Type B pancreatic cell (in vitro differentiated cells): ENCODE data around the gene NEO1. TPM values are rescaled to one million over a fixed set of nuclear protein-coding genes. Genes with fewer than 3 reads are reported as not detected.

ENCODE experiments used
- DNase-seq: peaks from one replicate; pipeline ENCODE4 v3.0.0; 2021; ENCODE audit warnings: mixed read lengths; ENCODE audit not compliant: unreplicated experiment; ENCODE audit errors: extremely low spot score
- H3K27ac Mint-ChIP-seq: 2 replicates; pipeline ENCODE4 v1.8.0; 2021; ENCODE audit warnings: mild to moderate bottlenecking, mixed read lengths
- H3K27me3 Mint-ChIP-seq: 2 replicates; pipeline ENCODE4 v1.8.0; 2021; ENCODE audit warnings: mixed read lengths
- H3K36me3 Mint-ChIP-seq: 2 replicates; pipeline ENCODE4 v1.8.0; 2021; ENCODE audit warnings: mixed read lengths
- H3K4me1 Mint-ChIP-seq: one replicate; pipeline ENCODE4 v1.8.0; 2021; ENCODE audit warnings: mixed read lengths; ENCODE audit not compliant: unreplicated experiment
- H3K4me3 Mint-ChIP-seq: 2 replicates; pipeline ENCODE4 v1.8.0; 2021; ENCODE audit warnings: mild to moderate bottlenecking, mixed read lengths
- H3K9me3 Mint-ChIP-seq: 2 replicates; pipeline ENCODE4 v1.8.0; 2021; ENCODE audit warnings: mixed read lengths
- total RNA-seq: library from RNA; stranded (reverse); gene quantifications from 2 replicates; pipeline ENCODE4 v1.2.1, GENCODE V29; 2021; ENCODE audit warnings: low replicate concordance
- TF ChIP-seq, protein P1 (sequence below): fragments of 200-600 bp; sonication (generic); conservative IDR thresholded peaks from 2 replicates; pipeline ENCODE4 v1.5.0; 2021; ENCODE audit warnings: antibody characterized with exemption, mild to moderate bottlenecking

The NEO1 gene
- total RNA-seq, 1 donor from 2014 or later = 94.7 TPM

DNA sequence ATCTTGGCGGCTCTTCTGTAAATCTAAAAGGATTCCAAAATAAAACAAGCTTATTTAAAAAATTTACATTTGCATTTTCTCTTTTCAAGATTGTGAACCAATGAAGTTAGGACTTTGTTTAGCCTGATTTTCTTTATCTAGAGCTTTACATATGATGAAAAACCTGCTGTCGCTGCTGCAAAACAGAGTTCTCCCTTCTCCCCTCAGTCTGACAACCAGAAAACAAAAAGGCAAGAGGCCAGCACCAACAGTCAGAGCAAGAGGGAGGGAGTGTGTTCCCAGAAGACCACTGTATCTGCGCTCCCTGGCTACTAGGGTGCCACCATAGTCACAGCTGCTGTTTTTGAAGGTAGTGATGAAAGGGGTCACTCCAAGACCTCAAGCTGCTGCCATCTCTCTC is 33.1 kb upstream of the NEO1 start:
- Mint-ChIP-seq H3K27me3 (no peaks in the 10 kb centered on the region), H3K27ac (no peak overlapping the region), H3K4me3 (no peak overlapping the region), H3K4me1 (peaks cover 42% of the 10 kb centered on the region), H3K36me3 (no peaks in the 10 kb centered on the region), H3K9me3 (no peaks in the 10 kb centered on the region)
- TF ChIP-seq, protein P1, sequence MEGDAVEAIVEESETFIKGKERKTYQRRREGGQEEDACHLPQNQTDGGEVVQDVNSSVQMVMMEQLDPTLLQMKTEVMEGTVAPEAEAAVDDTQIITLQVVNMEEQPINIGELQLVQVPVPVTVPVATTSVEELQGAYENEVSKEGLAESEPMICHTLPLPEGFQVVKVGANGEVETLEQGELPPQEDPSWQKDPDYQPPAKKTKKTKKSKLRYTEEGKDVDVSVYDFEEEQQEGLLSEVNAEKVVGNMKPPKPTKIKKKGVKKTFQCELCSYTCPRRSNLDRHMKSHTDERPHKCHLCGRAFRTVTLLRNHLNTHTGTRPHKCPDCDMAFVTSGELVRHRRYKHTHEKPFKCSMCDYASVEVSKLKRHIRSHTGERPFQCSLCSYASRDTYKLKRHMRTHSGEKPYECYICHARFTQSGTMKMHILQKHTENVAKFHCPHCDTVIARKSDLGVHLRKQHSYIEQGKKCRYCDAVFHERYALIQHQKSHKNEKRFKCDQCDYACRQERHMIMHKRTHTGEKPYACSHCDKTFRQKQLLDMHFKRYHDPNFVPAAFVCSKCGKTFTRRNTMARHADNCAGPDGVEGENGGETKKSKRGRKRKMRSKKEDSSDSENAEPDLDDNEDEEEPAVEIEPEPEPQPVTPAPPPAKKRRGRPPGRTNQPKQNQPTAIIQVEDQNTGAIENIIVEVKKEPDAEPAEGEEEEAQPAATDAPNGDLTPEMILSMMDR = no peak
- DNase-seq = no peak

DNA sequence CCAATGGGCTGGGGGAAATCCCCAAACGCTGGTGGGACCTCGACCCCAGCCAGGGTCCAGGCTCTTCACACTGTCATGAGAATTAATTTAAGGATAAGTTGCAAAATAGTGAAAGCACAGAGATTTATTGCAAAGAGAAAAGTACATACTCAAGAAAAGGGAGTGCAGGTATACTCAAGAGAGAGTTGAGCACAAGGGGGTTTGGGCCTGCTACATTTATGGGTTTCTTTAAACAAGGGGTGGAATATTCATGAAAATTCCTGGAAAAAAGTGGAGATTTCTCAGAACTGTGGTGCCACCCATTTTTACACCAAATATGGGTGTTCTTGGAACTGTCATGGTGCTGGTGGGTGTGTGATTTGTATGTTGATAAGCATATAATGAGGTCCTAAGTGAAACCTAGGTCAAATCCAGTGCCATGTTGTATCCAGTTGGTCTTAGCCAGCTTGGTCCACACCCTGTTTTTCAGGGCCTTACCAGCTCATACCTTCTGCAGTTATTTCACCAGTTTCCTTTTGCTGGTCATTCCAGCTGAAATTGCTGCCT is 32.6 kb upstream of the NEO1 start:
- DNase-seq = peak; percentile 2
- Mint-ChIP-seq H3K27me3 (no peaks in the 10 kb centered on the region), H3K36me3 (no peaks in the 10 kb centered on the region), H3K27ac (no peak overlapping the region), H3K9me3 (no peaks in the 10 kb centered on the region), H3K4me1 (peaks cover 42% of the 10 kb centered on the region), H3K4me3 (no peak overlapping the region)
- TF ChIP-seq, protein P1 = no peak

DNA sequence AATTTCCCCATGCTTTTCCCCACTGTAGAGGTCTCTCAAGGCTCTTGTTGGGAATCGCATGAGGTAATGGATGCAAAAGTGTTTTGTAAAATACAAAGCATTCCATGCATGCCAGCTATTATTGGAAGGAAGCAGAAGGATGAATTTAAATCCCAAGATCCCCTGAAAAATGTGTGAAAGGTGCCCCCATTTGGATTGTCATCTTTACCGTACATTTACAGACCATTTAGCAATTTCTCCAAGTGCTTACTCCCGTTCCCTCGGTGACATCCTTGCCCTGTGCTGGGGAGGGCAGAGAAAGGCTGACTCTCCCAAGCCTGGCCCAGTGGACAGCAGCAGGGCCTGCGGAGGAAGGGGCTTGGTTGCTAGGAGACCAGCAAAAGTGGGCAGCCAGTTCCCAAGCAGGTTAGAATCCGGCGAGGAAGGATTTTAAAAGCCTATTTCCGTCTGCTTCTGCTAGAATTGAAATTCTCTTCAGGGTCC is 31.1 kb upstream of the NEO1 start:
- H3K36me3 Mint-ChIP-seq = no peaks in the 10 kb centered on the region
- no peaks in the 10 kb centered on the region for H3K27me3 Mint-ChIP-seq
- peak; percentile 67 for DNase-seq
- H3K27ac Mint-ChIP-seq = no peak overlapping the region
- TF ChIP-seq, protein P1 = no peak
- H3K9me3 Mint-ChIP-seq = no peaks in the 10 kb centered on the region
- H3K4me1 Mint-ChIP-seq = peaks cover 42% of the 10 kb centered on the region
- peak overlapping the region; percentile 59 for H3K4me3 Mint-ChIP-seq

DNA sequence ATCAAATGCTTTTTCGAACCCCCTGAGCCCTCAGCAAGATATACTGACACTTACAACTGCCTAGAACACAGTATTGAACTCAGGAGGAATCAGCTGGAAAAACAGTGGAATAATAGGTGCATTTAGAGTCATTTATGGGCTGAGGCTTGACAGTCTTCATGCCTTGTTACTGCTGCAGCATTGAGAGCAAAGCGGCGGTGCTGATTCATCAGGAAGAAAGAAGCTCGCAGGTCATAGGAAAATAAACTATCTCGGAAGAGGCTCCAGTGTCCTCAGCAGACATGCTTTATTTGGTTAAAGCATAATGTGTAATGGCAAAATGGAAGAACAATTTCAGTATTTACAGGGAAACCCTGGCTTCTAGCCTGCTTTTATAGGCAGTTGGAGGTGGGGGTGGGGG is 30.1 kb upstream of the NEO1 start:
- peak; percentile 34 for DNase-seq
- Mint-ChIP-seq H3K27ac (no peak overlapping the region), H3K27me3 (peaks cover 4% of the 10 kb centered on the region), H3K9me3 (no peaks in the 10 kb centered on the region), H3K4me1 (peaks cover 39% of the 10 kb centered on the region), H3K4me3 (peak overlapping the region; percentile 14), H3K36me3 (no peaks in the 10 kb centered on the region)
- TF ChIP-seq, protein P1 = no peak

DNA sequence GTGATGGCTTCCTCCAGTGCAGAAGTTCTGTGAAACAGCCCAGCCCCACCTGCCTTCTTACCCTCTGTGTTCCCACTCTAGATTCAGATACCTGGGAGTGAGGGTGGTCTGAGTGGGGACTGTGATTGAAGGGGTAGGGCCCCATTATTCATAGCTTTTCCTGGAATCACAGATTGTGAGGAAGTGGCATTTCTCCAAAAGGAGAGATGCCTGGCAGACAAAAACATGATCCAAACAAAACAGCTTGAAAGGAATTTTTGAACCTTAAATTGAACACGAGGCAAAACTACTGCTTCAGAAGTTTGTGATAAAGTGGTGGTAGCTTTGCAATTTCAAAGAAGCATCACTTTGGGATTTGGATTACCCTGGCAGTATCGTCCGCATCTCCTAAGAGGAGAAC is 29.2 kb upstream of the NEO1 start:
- H3K27me3 Mint-ChIP-seq = peaks cover 4% of the 10 kb centered on the region
- H3K9me3 Mint-ChIP-seq = no peaks in the 10 kb centered on the region
- peaks cover 40% of the 10 kb centered on the region for H3K4me1 Mint-ChIP-seq
- H3K27ac Mint-ChIP-seq = no peak overlapping the region
- TF ChIP-seq, protein P1 = no peak
- H3K36me3 Mint-ChIP-seq = no peaks in the 10 kb centered on the region
- no peak overlapping the region for H3K4me3 Mint-ChIP-seq
- DNase-seq = no peak

DNA sequence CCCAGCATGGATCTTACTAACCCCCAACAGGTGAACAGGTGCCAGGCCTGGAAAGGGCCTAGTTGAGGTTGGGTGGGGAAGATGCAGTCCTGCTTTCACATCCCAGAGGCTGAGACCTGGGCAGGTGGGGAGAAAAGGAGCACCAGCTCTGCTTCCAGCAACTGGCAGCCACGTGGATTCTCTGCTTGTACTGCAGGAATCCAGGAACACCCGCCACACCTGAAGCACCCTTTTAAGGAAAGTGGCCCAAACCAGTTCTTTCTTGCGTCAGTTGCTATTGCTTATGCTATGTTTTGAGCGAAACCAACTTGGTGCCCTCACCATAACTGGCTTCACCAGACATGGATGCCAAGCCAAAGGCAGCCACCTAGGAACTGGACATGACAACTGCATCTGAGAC is 28.1 kb upstream of the NEO1 start:
- H3K27me3 Mint-ChIP-seq = peaks cover 5% of the 10 kb centered on the region
- no peak overlapping the region for H3K4me3 Mint-ChIP-seq
- H3K27ac Mint-ChIP-seq = no peak overlapping the region
- peaks cover 39% of the 10 kb centered on the region for H3K4me1 Mint-ChIP-seq
- H3K36me3 Mint-ChIP-seq = no peaks in the 10 kb centered on the region
- no peaks in the 10 kb centered on the region for H3K9me3 Mint-ChIP-seq
- peak; percentile 39 for DNase-seq
- TF ChIP-seq, protein P1 = no peak
